GM18861 (cell line): ENCODE measurements around the gene CTDP1.

Source experiments
- ATAC-seq: cut with Tn5 transposase; IDR thresholded peaks from one replicate; pipeline ENCODE4 v1.9.1; 2021; ENCODE audit not compliant: unreplicated experiment

Gene CTDP1

GRCh38 chr18:79790996-79791972, 111.7 kb downstream of the CTDP1 start:
- ATAC-seq: no peak

GRCh38 chr18:79792096-79792987, 112.7 kb downstream of the CTDP1 start:
- no peak for ATAC-seq

- ATAC-seq: no peak
Observed at GRCh38 chr18:79792988-79793355, 113.4 kb downstream of the CTDP1 start.

GRCh38 chr18:79794846-79795245, 115.2 kb downstream of the CTDP1 start:
- ATAC-seq: no peak

GRCh38 chr18:79795446-79795845, 115.8 kb downstream of the CTDP1 start:
- ATAC-seq: no peak

- no peak for ATAC-seq
Observed at GRCh38 chr18:79796016-79796415, 116.4 kb downstream of the CTDP1 start.

GRCh38 chr18:79796531-79797405, 117.2 kb downstream of the CTDP1 start:
- ATAC-seq: no peak

- no peak for ATAC-seq
Observed at GRCh38 chr18:79797518-79798345, 118.1 kb downstream of the CTDP1 start, which contains the start of gene KCNG2. KCNG2 (plus strand) TSS chr18:79797938; CDS start chr18:79863668, 65,730 bp downstream.

GRCh38 chr18:79798346-79798998, 118.9 kb downstream of the CTDP1 start:
- ATAC-seq: no peak

- ATAC-seq: no peak
Observed at GRCh38 chr18:79798999-79799370, 119.4 kb downstream of the CTDP1 start.

GRCh38 chr18:79799619-79800370, 120.2 kb downstream of the CTDP1 start:
- no peak for ATAC-seq

- ATAC-seq: no peak
Observed at GRCh38 chr18:79800371-79801180, 121.0 kb downstream of the CTDP1 start.

GRCh38 chr18:79801217-79801616, 121.6 kb downstream of the CTDP1 start:
- ATAC-seq: no peak

- no peak for ATAC-seq
Observed at GRCh38 chr18:79801641-79802040, 122.0 kb downstream of the CTDP1 start.

GRCh38 chr18:79802298-79802697, 122.7 kb downstream of the CTDP1 start:
- ATAC-seq: no peak

GRCh38 chr18:79803611-79804051, 124.0 kb downstream of the CTDP1 start:
- ATAC-seq: no peak
